Stimulated activated CD4-positive, alpha-beta T cell treated with anti-CD3 and anti-CD28 coated beads, Interleukin-12 subunit alpha, Interleukin-12 subunit beta, amount 100 ng/mL, for 48 hours (primary cell): ENCODE results near the gene NAT16.
"Not testable (repeated sequence)": the region's sequence is repeated elsewhere in the genome, so short reads cannot be mapped to it uniquely, and the experiment has no call there.

Source experiments
- DNase-seq, 3 donors: peaks; one replicate each; pipeline ENCODE4 v3.0.0-alpha.2; 2020; ENCODE audit warnings: low read depth in 2 of 3, low spot score in 1 of 3

Gene NAT16

GRCh38 chr7:101129603-101130117, 50.4 kb downstream of the NAT16 start:
- no peak for DNase-seq

- no peak for DNase-seq
These were observed 51.9 kb downstream of the NAT16 start for GRCh38 chr7:101128040-101128834.

GRCh38 chr7:101127460-101128039, 52.5 kb downstream of the NAT16 start:
- no peak for DNase-seq

- DNase-seq, result peak in 1 of 3 donors; percentile 19
These were observed 53.2 kb downstream of the NAT16 start, which contains the start of gene SERPINE1 for GRCh38 chr7:101126651-101127459. SERPINE1 (plus strand) TSS chr7:101127104; CDS start chr7:101128394, 1,290 bp downstream.

- DNase-seq, result no peak
These were observed 54.0 kb downstream of the NAT16 start for GRCh38 chr7:101125989-101126650.

GRCh38 chr7:101124376-101125056, 55.6 kb downstream of the NAT16 start:
- DNase-seq, result no peak

GRCh38 chr7:101123703-101124068, 56.4 kb downstream of the NAT16 start:
- no peak for DNase-seq

- no peak for DNase-seq
These were observed 57.0 kb downstream of the NAT16 start for GRCh38 chr7:101122933-101123702.

GRCh38 chr7:101121991-101122932, 57.8 kb downstream of the NAT16 start:
- DNase-seq, result no peak

- DNase-seq, result not testable (repeated sequence)
These were observed 58.5 kb downstream of the NAT16 start for GRCh38 chr7:101121631-101121990.
